ENCODE data around the gene TMEM134. TPM values are rescaled to one million over a fixed set of nuclear protein-coding genes. Genes with fewer than 3 reads are reported as not detected.
A peak's percentile ranks its signal among the peaks of the same experiment; 100 is the strongest.

Gene TMEM134
- total and polyA plus RNA-seq, 10 of the 15 experiments (the other 5 are each of a cell fraction or from before 2014, with no cell fraction given), result 1.6 to 93.8 (median 27.8) TPM

- no peak for TF ChIP-seq ZNF592 (IDR thresholded peaks at IDR 0.05)
- TF ChIP-seq STAT3 (IDR thresholded peaks at IDR 0.05; ENCODE audit: low read depth, low read length), result no peak
- no peak for TF ChIP-seq EGR1 (IDR thresholded peaks at IDR 0.05; ENCODE audit: borderline replicate concordance in 1 of 2, low read depth in 2 of 2, low read length in 2 of 2)
- no peak for TF ChIP-seq RAD51 (IDR thresholded peaks at IDR 0.05)
- TF ChIP-seq ZBTB4 (CRISPR knock-in tag; IDR thresholded peaks at IDR 0.05), result no peak
- no peak for TF ChIP-seq SMAD1 (IDR thresholded peaks at IDR 0.05; ENCODE audit: low read depth, partially characterized antibody)
- TF ChIP-seq SMC3 (IDR thresholded peaks at IDR 0.05; ENCODE audit: borderline replicate concordance, low read length), result no peak
- no peak for TF ChIP-seq SKIL (IDR thresholded peaks at IDR 0.05; ENCODE audit: low read depth, poor library complexity, severe bottlenecking)
- TF ChIP-seq DPF2 (IDR thresholded peaks at IDR 0.05), result peak; percentile 7; the same call in 1 of the 2 replicates
- TF ChIP-seq PAX5 (IDR thresholded peaks at IDR 0.05; ENCODE audit: borderline replicate concordance, low read depth, low read length), result no peak
- no peak for TF ChIP-seq MEF2B (IDR thresholded peaks at IDR 0.05; ENCODE audit: partially characterized antibody, poor library complexity, severe bottlenecking)
- no peak for TF ChIP-seq EED (IDR thresholded peaks at IDR 0.05; ENCODE audit: low read depth)
- TF ChIP-seq CHD1 (IDR thresholded peaks at IDR 0.05; ENCODE audit: low read depth, low read length), result no peak
- 0 out of 2 replicates have a peak, but pooled peaks have one; percentile 32 for TF ChIP-seq NBN (IDR thresholded peaks at IDR 0.05)
Measured at GRCh38 chr11:67504005-67504949, 35.2 kb upstream of the TMEM134 start (continued).

All from GM12878 (cell line).